HG02852 (cell line): Measurements from ENCODE around the gene IP6K2.

Source experiments
- ATAC-seq: cut with Tn5 transposase; IDR thresholded peaks from one replicate; pipeline ENCODE4 v1.9.1; 2021; ENCODE audit warnings: mild to moderate bottlenecking, moderate library complexity; ENCODE audit not compliant: unreplicated experiment

IP6K2 gene

DNA sequence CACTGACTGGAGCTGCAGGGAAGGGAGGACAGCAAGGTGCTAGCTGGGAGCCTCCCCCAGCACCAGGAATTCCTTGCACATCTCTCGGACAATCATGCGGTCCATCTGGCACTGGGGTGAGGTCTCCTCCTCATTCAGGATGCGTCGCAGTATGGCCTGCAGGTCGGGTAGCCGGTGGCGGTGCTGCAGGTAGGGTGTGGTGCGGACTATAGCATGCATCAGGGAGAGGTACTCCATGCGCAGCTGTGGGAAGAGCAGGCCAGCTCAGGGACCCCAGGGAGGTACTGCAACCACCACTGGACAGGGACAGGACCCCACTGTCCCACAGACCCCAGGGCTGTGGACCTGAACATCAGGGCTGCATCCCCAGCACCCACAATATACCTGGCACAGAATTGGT, 42.5 kb downstream of the IP6K2 start:
- ATAC-seq = no peak

GRCh38 chr3:48672522-48672921, 44.5 kb downstream of the IP6K2 start:
- ATAC-seq = no peak

- no peak for ATAC-seq
Measured at GRCh38 chr3:48664929-48665328, 52.1 kb downstream of the IP6K2 start.

DNA sequence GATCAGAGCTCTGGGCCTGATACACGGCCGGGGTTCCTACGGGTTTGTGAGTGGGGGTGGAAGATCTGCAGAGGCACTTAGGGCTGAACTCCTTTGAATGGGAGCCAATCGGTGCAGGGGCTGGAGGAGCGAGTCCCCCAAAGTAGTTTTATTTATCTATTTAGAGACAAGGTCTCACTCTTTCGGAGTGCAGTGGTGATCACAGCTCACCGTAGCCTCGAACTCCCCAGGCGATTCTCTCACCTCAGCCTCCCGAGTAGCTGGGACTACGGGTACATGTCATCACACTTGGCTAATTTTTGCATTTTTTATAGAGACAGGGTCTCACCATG, 52.7 kb downstream of the IP6K2 start:
- ATAC-seq = no peak

DNA sequence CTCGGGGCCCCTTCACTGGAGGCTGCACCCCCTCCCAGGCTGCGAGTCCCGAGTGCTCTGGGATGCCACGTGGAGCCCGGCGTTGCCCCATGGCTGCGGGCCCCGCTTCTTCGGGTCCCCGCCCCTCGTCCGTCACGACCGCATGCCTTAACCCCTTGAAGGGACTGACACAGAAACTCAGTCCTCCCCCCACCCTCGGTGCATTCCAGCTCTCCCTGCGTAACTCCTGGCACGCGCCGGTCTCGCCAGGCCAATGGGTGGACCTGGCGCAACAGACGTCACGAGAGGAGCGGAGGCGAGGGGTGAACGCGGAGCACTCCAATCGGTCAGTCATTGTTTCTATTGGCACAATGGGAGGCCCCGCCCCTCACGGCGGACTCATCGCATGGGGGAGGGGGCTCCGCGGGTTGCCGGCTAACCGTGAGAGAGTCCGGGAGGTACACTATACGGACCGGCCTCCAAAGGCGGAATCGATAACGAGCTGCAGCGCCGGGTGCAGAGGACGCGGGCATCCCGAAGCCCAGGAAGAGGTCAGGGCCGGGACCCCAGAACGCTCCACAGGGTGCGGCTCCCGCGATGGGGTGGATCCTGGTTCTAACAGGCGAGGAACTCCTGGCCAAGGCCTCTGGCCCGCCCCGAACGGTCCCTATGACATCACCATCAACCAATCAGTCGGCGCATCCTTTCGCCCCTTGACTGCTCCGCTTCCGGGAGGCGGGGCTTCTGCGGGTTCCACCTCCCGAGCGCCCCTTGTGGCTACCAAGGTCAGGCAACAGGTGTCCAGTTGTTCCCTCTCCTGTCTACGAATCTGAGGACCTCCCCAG, 53.3 kb downstream of the IP6K2 start:
- ATAC-seq = peak; percentile 93

GRCh38 chr3:48662753-48663488, 54.1 kb downstream of the IP6K2 start, which contains the start of gene CELSR3:
Gene CELSR3 (minus strand): TSS chr3:48662886. CDS start chr3:48662634, 252 bp downstream.
- no peak for ATAC-seq

DNA sequence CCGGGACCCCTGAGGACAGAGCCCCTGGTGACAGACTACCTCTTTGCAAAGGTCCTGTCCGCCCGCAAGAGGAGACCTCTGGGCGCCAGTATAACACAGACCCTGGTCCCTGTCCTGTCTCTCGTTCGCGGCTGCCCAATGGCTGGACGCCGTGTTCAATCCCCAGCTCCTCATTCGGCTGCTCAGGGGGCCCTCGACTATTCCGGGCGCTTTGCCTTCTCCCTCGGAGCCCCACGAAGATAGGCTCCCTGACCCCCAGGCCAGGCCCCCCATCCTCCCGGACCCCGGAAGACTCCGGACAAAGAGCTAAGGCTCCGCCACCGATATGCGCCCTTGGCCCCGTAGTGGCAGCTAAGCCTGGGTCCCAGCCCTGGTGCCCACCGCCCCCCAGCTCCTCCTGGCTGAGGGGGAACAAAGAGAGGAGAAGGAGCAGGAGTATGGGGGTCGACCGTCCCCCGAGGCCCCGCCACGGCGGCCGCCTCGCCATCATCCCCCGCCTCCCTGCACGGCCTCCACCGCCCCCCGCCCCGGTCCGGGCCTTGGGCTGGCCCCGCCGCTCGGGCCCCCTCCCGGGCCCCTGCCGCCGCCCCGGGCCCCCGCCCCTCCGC, 54.8 kb downstream of the IP6K2 start:
- no peak for ATAC-seq

- no peak for ATAC-seq
Measured at GRCh38 chr3:48661501-48662144, 55.4 kb downstream of the IP6K2 start.

DNA sequence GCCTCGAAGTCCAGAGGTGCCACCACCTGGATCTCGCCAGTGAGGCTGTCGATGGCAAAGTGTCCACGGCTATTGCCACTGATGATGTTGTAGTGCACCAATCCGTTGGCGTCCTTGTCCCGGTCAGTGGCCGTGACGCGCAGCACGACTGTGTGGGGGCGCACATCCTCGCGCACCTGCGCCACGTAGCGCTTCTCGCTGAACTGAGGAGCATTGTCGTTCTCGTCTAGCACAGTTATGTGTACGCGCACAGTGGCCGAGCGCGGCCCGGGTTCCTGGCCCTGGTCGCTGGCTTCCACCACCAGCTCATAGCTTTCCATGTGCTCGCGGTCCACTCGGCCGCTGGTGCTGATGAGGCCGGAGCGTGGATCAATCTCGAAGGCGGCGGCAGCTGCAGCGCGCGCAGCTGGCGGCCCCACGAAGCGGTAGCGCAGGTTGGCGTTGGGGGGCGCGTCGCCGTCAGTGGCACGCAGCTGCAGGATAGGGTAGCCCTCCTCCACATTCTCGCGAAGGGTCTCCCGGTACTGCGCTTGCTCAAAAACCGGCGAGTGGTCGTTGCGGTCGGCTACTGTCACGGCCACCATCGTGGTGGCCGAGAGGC, 56.1 kb downstream of the IP6K2 start:
- no peak for ATAC-seq

GRCh38 chr3:48656841-48657281, 60.2 kb downstream of the IP6K2 start:
- ATAC-seq = no peak

- ATAC-seq = peak; percentile 62
Measured at GRCh38 chr3:48656061-48656840, 60.8 kb downstream of the IP6K2 start.

DNA sequence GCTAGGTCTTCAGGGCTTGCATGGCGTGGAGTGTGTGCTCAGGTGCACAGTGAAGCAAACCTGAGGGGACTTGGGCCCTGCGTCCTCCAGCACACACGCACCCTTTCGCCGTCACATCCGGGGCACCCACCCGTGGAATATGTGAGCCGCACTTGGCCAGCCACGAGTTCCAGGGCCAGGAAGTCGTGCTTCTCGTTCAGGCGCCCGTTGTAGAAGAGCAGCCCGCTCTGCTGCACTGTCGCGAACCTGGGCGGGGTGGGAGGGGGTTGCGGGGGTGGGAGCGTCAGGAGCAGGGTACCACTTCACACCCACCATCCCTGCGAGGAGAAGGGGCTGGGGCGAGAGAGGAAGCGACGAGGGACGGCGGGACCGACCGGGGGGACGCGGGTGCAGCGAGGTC, 61.4 kb downstream of the IP6K2 start:
- ATAC-seq = no peak

GRCh38 chr3:48655063-48655462, 62.0 kb downstream of the IP6K2 start:
- ATAC-seq = no peak

DNA sequence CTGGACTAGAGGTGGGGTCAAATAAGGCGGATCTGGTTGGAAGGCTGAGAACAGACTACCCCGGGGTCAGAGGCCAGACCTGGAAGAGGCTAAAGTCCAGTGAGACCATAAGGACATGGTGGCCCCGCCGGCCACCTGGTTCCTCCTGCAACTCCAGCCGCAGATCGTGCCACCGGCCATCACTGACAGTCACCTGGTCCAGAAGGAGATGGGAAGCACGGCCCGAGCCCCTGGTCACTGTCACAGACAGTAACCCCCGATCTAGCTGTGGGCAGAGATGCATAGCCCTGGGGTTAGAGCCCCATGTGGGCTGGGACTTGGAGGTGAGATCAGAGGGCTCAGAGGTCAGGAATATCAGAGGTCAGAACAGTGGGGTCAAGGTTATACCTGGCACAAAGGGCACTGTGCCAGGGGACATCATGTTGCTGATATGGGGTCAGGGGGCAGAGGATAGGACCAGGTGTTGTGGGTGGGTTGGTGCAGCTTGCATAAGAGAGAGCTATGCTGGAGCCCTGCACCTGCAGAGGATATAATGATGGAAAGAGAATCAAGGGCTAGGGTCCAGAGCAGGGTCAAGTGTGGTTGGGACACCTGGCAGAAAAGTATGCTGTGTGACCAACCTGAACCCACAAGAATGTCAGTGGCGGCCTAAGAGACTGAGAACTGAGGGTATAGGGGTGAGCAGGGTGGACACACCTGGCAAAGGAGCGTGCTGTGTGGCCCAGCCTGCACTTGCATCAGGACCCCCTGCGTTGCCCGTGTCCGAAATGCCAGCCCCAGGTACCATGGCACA, 63.9 kb downstream of the IP6K2 start:
- ATAC-seq = no peak

- no peak for ATAC-seq
Measured at GRCh38 chr3:48651771-48652170, 65.2 kb downstream of the IP6K2 start.

- no peak for ATAC-seq
Measured at GRCh38 chr3:48650723-48651122, 66.3 kb downstream of the IP6K2 start.

DNA sequence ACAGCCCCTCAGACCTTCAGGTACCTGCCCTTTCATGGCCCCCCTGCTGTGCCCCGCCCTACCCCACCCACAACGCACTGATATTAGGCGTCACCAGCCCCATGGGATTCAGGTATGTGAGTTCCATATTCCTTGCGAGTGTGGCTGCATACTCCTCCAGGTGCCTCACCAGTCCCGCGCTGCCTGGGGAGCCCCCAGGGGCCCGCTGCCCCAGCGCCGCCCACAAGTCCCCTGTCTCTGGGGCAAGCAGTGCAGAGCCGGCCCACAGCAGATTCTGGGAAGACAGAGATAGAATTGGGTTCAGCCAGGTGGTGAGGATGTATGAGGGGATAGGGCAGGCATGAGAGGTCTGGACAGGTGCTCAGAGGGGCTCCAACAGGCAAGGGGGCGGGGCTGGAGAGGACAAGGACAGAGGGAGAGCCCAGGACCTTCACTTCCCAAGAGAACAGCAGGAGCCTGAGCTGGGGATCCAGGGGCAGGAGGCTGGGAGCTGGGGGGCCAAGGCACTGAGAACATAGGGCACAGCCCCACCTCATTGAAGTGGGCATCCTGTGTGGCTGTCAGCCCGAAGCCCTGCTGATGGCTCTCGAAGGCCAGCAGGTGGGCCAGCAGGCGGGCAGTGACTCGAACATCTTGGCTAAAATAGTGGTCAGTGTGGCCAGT, 68.7 kb downstream of the IP6K2 start:
- no peak for ATAC-seq

GRCh38 chr3:48647714-48648113, 69.3 kb downstream of the IP6K2 start:
- no peak for ATAC-seq
